Endodermal cell (in vitro differentiated cells): Measurements from ENCODE around the gene KCNMA1. TPM values are rescaled to one million over a fixed set of nuclear protein-coding genes. Genes with fewer than 3 reads are reported as not detected.

Experiments
- DNase-seq: peaks from one replicate; pipeline ENCODE4 v3.0.0-alpha.2; 2017
- H3K27ac ChIP-seq: 2 replicates; pipeline ENCODE4 v1.5.1; 2013; ENCODE audit warnings: mild to moderate bottlenecking, low read depth, low read length, moderate library complexity
- H3K27me3 ChIP-seq: 2 replicates; pipeline ENCODE4 v1.6.1; 2013; ENCODE audit warnings: mild to moderate bottlenecking, low read length, moderate library complexity; ENCODE audit not compliant: insufficient read depth, control insufficient read depth, poor library complexity, severe bottlenecking
- H3K36me3 ChIP-seq: 2 replicates; pipeline ENCODE4 v1.7.0; 2013; ENCODE audit warnings: mild to moderate bottlenecking, low read length, moderate library complexity; ENCODE audit not compliant: control insufficient read depth, insufficient read depth
- H3K4me1 ChIP-seq: one replicate; pipeline ENCODE4 v1.7.0; 2013; ENCODE audit warnings: low read length; ENCODE audit not compliant: control insufficient read depth, insufficient read depth
- H3K4me3 ChIP-seq: 2 replicates; pipeline ENCODE4 v1.5.1; 2013; ENCODE audit warnings: mild to moderate bottlenecking, low read length, moderate library complexity
- H3K9ac ChIP-seq: 2 replicates; pipeline ENCODE4 v1.6.1; 2013; ENCODE audit warnings: mild to moderate bottlenecking, low read length, moderate library complexity; ENCODE audit not compliant: poor library complexity, severe bottlenecking; ENCODE audit errors: extremely low read depth
- H3K9me3 ChIP-seq: 2 replicates; pipeline ENCODE4 v1.6.1; 2013; ENCODE audit warnings: mild to moderate bottlenecking, low read length, moderate library complexity; ENCODE audit not compliant: control insufficient read depth
- H3K27ac Mint-ChIP-seq: 2 replicates; pipeline ENCODE4 v1.8.0; 2020; ENCODE audit warnings: mixed read lengths
- H3K27me3 Mint-ChIP-seq: 2 replicates; pipeline ENCODE4 v1.8.0; 2021; ENCODE audit warnings: mild to moderate bottlenecking, mixed read lengths; ENCODE audit not compliant: insufficient read depth
- H3K36me3 Mint-ChIP-seq: 2 replicates; pipeline ENCODE4 v1.8.0; 2020; ENCODE audit warnings: low read depth, mixed read lengths
- H3K4me1 Mint-ChIP-seq: 2 replicates; pipeline ENCODE4 v1.8.0; 2020; ENCODE audit warnings: mixed read lengths
- H3K4me3 Mint-ChIP-seq: 2 replicates; pipeline ENCODE4 v1.8.0; 2020; ENCODE audit warnings: mild to moderate bottlenecking, moderate library complexity, mixed read lengths
- H3K9me3 Mint-ChIP-seq: 2 replicates; pipeline ENCODE4 v1.8.0; 2020; ENCODE audit warnings: mild to moderate bottlenecking, mixed read lengths
- CTCF ChIP-seq: fragments of 200-600 bp; sonication (generic); conservative IDR thresholded peaks from 2 replicates; pipeline ENCODE4 v1.5.0; 2021; ENCODE audit warnings: antibody characterized with exemption, mild to moderate bottlenecking
- WGBS, 2 experiments: methylation state at CpG; one replicate each; pipeline versions ENCODE4 v1.1.5 to v1.1.7; 2013; ENCODE audit warnings: missing lambda C conversion rate in 2 of 2, mixed read lengths in 1 of 2; ENCODE audit not compliant: insufficient coverage in 1 of 2, insufficient read length in 1 of 2; 5-methylcytosine and 5-hydroxymethylcytosine counted together
- total RNA-seq, 2 donors: library from RNA; stranded (reverse); fragmentation: NEBNext Ultra II Directional in 1 of 2; extraction: Animal tissue kit (Norgen Biotek cat#: 25700) in 1 of 2; gene quantifications; 2 replicates in 1 of 2; 3 replicates in 1 of 2; pipeline ENCODE4 v1.2.1, GENCODE V29; 2021

KCNMA1 gene
- total RNA-seq, 2 donors from 2014 or later, result 0.55 to 1.3 TPM

DNA sequence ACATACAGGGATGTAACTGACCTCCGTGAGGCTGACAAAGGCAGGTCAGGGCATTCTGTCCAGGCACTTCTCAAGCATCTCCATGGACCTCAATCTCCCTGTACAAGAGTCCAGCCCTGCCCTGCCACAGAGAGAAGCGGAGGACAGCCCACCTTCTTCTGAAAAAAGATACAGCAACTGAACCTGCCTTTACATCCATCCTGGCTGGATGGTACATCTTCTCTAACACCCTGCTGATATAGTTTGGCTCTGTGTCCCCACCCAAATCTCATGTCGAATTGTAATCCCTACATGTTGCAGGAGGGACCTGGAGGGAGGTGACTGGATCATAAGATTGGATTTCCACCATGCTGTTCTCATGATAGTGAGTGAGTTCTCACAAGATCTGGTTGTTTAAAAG, 40.5 kb upstream of the KCNMA1 start:
- Mint-ChIP-seq H3K27ac (no peak overlapping the region), H3K36me3 (no peaks in the 10 kb centered on the region), H3K4me1 (no peaks in the 10 kb centered on the region), H3K4me3 (no peak overlapping the region), H3K9me3 (no peaks in the 10 kb centered on the region), H3K27me3 (peaks cover 1% of the 10 kb centered on the region)
- H3K9me3 ChIP-seq, result no peaks in the 10 kb centered on the region
- no peak for TF ChIP-seq CTCF
- H3K27me3 ChIP-seq, result no peaks in the 10 kb centered on the region
- no peak overlapping the region for H3K9ac ChIP-seq
- 86 to 89% methylated on average over 3 of the region's 3 CpGs for WGBS, 2 experiments
- H3K4me3 ChIP-seq, result no peak overlapping the region
- H3K27ac ChIP-seq, result no peak overlapping the region
- peak; percentile 26 for DNase-seq
- no peaks in the 10 kb centered on the region for H3K36me3 ChIP-seq
- H3K4me1 ChIP-seq, result no peaks in the 10 kb centered on the region

GRCh38 chr10:77675347-77675746, 37.7 kb upstream of the KCNMA1 start:
- Histone ChIP-seq H3K4me1 (no peaks in the 10 kb centered on the region), H3K4me3 (no peak overlapping the region), H3K9me3 (no peaks in the 10 kb centered on the region), H3K9ac (no peak overlapping the region), H3K27ac (no peak overlapping the region), H3K36me3 (no peaks in the 10 kb centered on the region), H3K27me3 (peaks cover 8% of the 10 kb centered on the region)
- WGBS, 2 experiments, result 89 to 90% methylated on average over 2 to 4 of the region's 4 CpGs
- no peak for TF ChIP-seq CTCF
- H3K27me3 Mint-ChIP-seq, result peaks cover 9% of the 10 kb centered on the region
- no peaks in the 10 kb centered on the region for H3K9me3 Mint-ChIP-seq
- no peak overlapping the region for H3K4me3 Mint-ChIP-seq
- DNase-seq, result no peak
- H3K27ac Mint-ChIP-seq, result no peak overlapping the region
- H3K4me1 Mint-ChIP-seq, result peaks cover 6% of the 10 kb centered on the region
- H3K36me3 Mint-ChIP-seq, result no peaks in the 10 kb centered on the region

- Mint-ChIP-seq H3K4me3 (no peak overlapping the region), H3K27ac (no peak overlapping the region), H3K36me3 (no peaks in the 10 kb centered on the region), H3K4me1 (peaks cover 6% of the 10 kb centered on the region), H3K27me3 (peaks cover 15% of the 10 kb centered on the region), H3K9me3 (no peaks in the 10 kb centered on the region)
- Histone ChIP-seq H3K4me3 (no peak overlapping the region), H3K27me3 (peaks cover 10% of the 10 kb centered on the region), H3K27ac (no peak overlapping the region), H3K9ac (no peak overlapping the region), H3K36me3 (no peaks in the 10 kb centered on the region), H3K9me3 (no peaks in the 10 kb centered on the region), H3K4me1 (no peaks in the 10 kb centered on the region)
- DNase-seq, result peak; percentile 27
- 93 to 94% methylated on average over 6 of the region's 6 CpGs for WGBS, 2 experiments
- no peak for TF ChIP-seq CTCF
Observed at GRCh38 chr10:77673515-77674140, 36.0 kb upstream of the KCNMA1 start.
